K562 (cell line): ENCODE results near the gene UBXN11. TPM values are rescaled to one million over a fixed set of nuclear protein-coding genes. Genes with fewer than 3 reads are reported as not detected.

ENCODE experiments used
- ATAC-seq: fragments of 200-7000 bp; cut with Tn5 transposase; 3 replicates; pipeline ENCODE4 v1.9.1; 2020; ENCODE audit warnings: moderate library complexity
- BruUV-seq: library from RNA; stranded (reverse); fragments of 400-500 nt; replicated peaks from 2 replicates; lab custom pipeline; 2021; lab: Mats Ljungman, UMichigan
- CTCF ChIA-PET: fragments of 300-600 bp; formaldehyde crosslinking; extraction: SDS; loops from one replicate; lab custom pipeline; 2021; ENCODE audit warnings: low intra/inter-chr PET ratio; lab: Yijun Ruan, JAX
- POLR2A ChIA-PET: fragments of 300-600, 350-650 bp; sonication (Branson Sonifier 250); formaldehyde crosslinking; extraction: SDS; loops from one replicate; lab custom pipeline; 2021; ENCODE audit warnings: antibody characterized with exemption, inconsistent platforms; lab: Yijun Ruan, JAX
- DNase-seq, 4 experiments: peaks; one replicate each; pipeline versions ENCODE4 v3.0.0 to v3.0.0-alpha.2; 2011 to 2018; ENCODE audit warnings: low spot score in 3 of 4, mixed read lengths in 3 of 4; ENCODE audit errors: extremely low read depth in 1 of 4
- FAIRE-seq: peaks from 2 replicates; lab custom pipeline; 2011; peaks lifted over from hg19 to GRCh38; lab: Jason Lieb, UNC
- H2AFZ ChIP-seq: 2 replicates; pipeline ENCODE4 v1.6.0; 2011; ENCODE audit warnings: low read depth, low read length, control low read depth, inconsistent platforms
- H3K27ac ChIP-seq: fragments of 200-600 bp; 3 replicates; pipeline ENCODE4 v1.8.0; 2011; ENCODE audit warnings: low read depth, mild to moderate bottlenecking, control low read depth, inconsistent platforms, low read length, moderate library complexity, mixed read lengths; ENCODE audit errors: extremely low read depth
- H3K27me3 ChIP-seq, 2 experiments: fragments of 300-600 bp in 1 of 2; 2 replicates in 1 of 2; 3 replicates in 1 of 2; pipeline versions ENCODE4 v1.6.0 to v1.8.0; 2011; ENCODE audit warnings: inconsistent platforms in 2 of 2, low read length in 2 of 2, mild to moderate bottlenecking in 1 of 2, mixed read lengths in 1 of 2, moderate library complexity in 1 of 2; ENCODE audit not compliant: control insufficient read depth in 2 of 2, insufficient read depth in 2 of 2
- H3K36me3 ChIP-seq: fragments of 300-600 bp; 3 replicates; pipeline ENCODE4 v1.8.0; 2011; ENCODE audit warnings: mild to moderate bottlenecking, low read length, inconsistent platforms; ENCODE audit not compliant: control insufficient read depth, insufficient read depth
- H3K4me1 ChIP-seq, 2 experiments: fragments of 200-600 bp in 1 of 2; replicated peaks in 1 of 2; 2 replicates in 1 of 2; 3 replicates in 1 of 2; pipeline versions ENCODE4 v1.5.1 to v1.8.0; 2011; ENCODE audit warnings: inconsistent platforms in 2 of 2, low read length in 2 of 2, mild to moderate bottlenecking in 1 of 2, mixed read lengths in 1 of 2, moderate library complexity in 1 of 2; ENCODE audit not compliant: control insufficient read depth in 2 of 2, insufficient read depth in 2 of 2
- H3K4me2 ChIP-seq: 2 replicates; pipeline ENCODE4 v1.6.1; 2011; ENCODE audit warnings: low read length, control low read depth, inconsistent platforms, mixed read lengths; ENCODE audit not compliant: insufficient read depth
- H3K4me3 ChIP-seq: fragments of 200-600 bp; sonication (generic), shearing (Covaris generic); 2 replicates; pipeline ENCODE4 v1.5.1; 2016; ENCODE audit warnings: control low read depth, inconsistent platforms
- H3K79me2 ChIP-seq: fragments of 200-600 bp; 3 replicates; pipeline ENCODE4 v1.8.0; 2011; ENCODE audit warnings: low read length, inconsistent platforms; ENCODE audit not compliant: control insufficient read depth, insufficient read depth
- H3K9ac ChIP-seq, 2 experiments: 2 replicates each; pipeline versions ENCODE4 v1.6.0 to v1.6.1; 2011; ENCODE audit warnings: low read depth in 2 of 2, low read length in 2 of 2, control low read depth in 1 of 2, inconsistent platforms in 1 of 2, mild to moderate bottlenecking in 1 of 2, mixed read lengths in 1 of 2; ENCODE audit not compliant: insufficient read depth in 1 of 2
- H3K9me1 ChIP-seq: one replicate; pipeline ENCODE4 v1.6.0; 2011; ENCODE audit warnings: inconsistent platforms, mild to moderate bottlenecking, low read length, moderate library complexity; ENCODE audit not compliant: control insufficient read depth, insufficient read depth
- H3K9me3 ChIP-seq: replicated peaks from 2 replicates; pipeline ENCODE4 v1.5.1; 2011; ENCODE audit warnings: low read depth, low read length, inconsistent platforms; ENCODE audit not compliant: control insufficient read depth, insufficient read depth
- H4K20me1 ChIP-seq: replicated peaks from 2 replicates; pipeline ENCODE4 v1.6.1; 2011; ENCODE audit warnings: low read length, inconsistent platforms, mixed read lengths; ENCODE audit not compliant: control insufficient read depth, insufficient read depth
- AFF4 ChIP-seq: sonication (generic); formaldehyde crosslinking; IDR thresholded peaks from 2 replicates; pipeline ENCODE4 v1.8.0; 2023; ENCODE audit warnings: mild to moderate bottlenecking, missing genetic modification reagents
- ASH1L ChIP-seq: fragments of 450-650 bp; IDR thresholded peaks from 2 replicates; pipeline ENCODE4 v1.6.1; 2018; ENCODE audit warnings: borderline replicate concordance, mild to moderate bottlenecking, low read depth; ENCODE audit not compliant: partially characterized antibody
- HMG20A ChIP-seq: fragments of 450-650 bp; formaldehyde crosslinking; conservative IDR thresholded peaks from 2 replicates; pipeline ENCODE4 v1.4.0; 2020; ENCODE audit warnings: mild to moderate bottlenecking, mixed read lengths
- RAD51 ChIP-seq: fragments of 450-650 bp; IDR thresholded peaks from 2 replicates; pipeline ENCODE4 v1.7.1; 2016; ENCODE audit warnings: low read depth, mild to moderate bottlenecking, borderline replicate concordance
- ZFP91 ChIP-seq: sonication (generic); formaldehyde crosslinking; IDR thresholded peaks from 2 replicates; pipeline ENCODE4 v1.8.0; 2022; ENCODE audit warnings: mild to moderate bottlenecking, missing genetic modification reagents
- ZNF668 ChIP-seq: fragments of 250-450 bp; sonication (Bioruptor Pico); IDR thresholded peaks from 2 replicates; pipeline ENCODE4 v1.8.0; 2022; ENCODE audit warnings: mild to moderate bottlenecking, inconsistent platforms
- WGBS: fragments of 100-300 bp; shearing (Covaris generic); methylation state at CpG from one replicate; pipeline ENCODE4 v1.1.6; 2016; ENCODE audit warnings: low coverage, mixed read lengths; ENCODE audit not compliant: insufficient coverage; ENCODE audit errors: missing lambda C conversion rate; 5-methylcytosine and 5-hydroxymethylcytosine counted together
- in situ Hi-C: fragments of 300-500 bp; cut with MboI; formaldehyde crosslinking; loops from 4 replicates; pipeline ENCODE4 v1.15.0; 2018; ENCODE audit warnings: inconsistent platforms, mixed read lengths
- intact Hi-C: fragments of 100-400 bp; cut with micrococcal nuclease; formaldehyde crosslinking; loops from 2 replicates; pipeline ENCODE4 v1.14.2; 2022
- polyA plus RNA-seq, 8 experiments: library from polyadenylated mRNA; depleted of rRNA in 4 of 8; stranded (reverse) in 5 of 8; unstranded in 3 of 8; fragments of >200 nt; fragmentation: Nextera tagmentation in 2 of 8; fragmentation: Illumina TruSeq in 1 of 8; extraction: Ambion mirVana in 2 of 8; extraction: Trizol in 1 of 8; gene quantifications; 2 replicates each; pipeline versions ENCODE4 v1.2.1 to v1.2.3, GENCODE V29; 2011 to 2014; ENCODE audit warnings: inconsistent platforms in 1 of 8, missing spikeins in 1 of 8
- total RNA-seq, 7 experiments: library from RNA; depleted of rRNA in 6 of 7; stranded (reverse); fragments of >200 nt in 6 of 7; fragmentation: Illumina TruSeq in 2 of 7; extraction: Trizol in 2 of 7; gene quantifications; 2 replicates each; pipeline versions ENCODE4 v1.2.1 to v1.2.3, GENCODE V29; 2011 to 2021; ENCODE audit warnings: low replicate concordance in 1 of 7
- TF ChIP-seq, protein P1 (sequence below): sonication (generic); formaldehyde crosslinking; IDR thresholded peaks from 2 replicates; pipeline ENCODE4 v1.4.0; 2020; ENCODE audit warnings: mild to moderate bottlenecking, missing genetic modification reagents
- TF ChIP-seq, protein P2 (sequence below): fragments of 250-450 bp; sonication (Bioruptor Pico); IDR thresholded peaks from 2 replicates; pipeline ENCODE4 v1.8.0; 2022; ENCODE audit warnings: moderate library complexity, mild to moderate bottlenecking, inconsistent platforms

Gene UBXN11
- total and polyA plus RNA-seq, 9 of the 15 experiments (the other 6 are each of a cell fraction or from before 2014, with no cell fraction given): 0.48 to 34.3 (median 11.3) TPM

- TF ChIP-seq, protein P1, sequence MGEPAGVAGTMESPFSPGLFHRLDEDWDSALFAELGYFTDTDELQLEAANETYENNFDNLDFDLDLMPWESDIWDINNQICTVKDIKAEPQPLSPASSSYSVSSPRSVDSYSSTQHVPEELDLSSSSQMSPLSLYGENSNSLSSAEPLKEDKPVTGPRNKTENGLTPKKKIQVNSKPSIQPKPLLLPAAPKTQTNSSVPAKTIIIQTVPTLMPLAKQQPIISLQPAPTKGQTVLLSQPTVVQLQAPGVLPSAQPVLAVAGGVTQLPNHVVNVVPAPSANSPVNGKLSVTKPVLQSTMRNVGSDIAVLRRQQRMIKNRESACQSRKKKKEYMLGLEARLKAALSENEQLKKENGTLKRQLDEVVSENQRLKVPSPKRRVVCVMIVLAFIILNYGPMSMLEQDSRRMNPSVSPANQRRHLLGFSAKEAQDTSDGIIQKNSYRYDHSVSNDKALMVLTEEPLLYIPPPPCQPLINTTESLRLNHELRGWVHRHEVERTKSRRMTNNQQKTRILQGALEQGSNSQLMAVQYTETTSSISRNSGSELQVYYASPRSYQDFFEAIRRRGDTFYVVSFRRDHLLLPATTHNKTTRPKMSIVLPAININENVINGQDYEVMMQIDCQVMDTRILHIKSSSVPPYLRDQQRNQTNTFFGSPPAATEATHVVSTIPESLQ (CRISPR knock-in tag): no peak
- TF ChIP-seq, protein P2, sequence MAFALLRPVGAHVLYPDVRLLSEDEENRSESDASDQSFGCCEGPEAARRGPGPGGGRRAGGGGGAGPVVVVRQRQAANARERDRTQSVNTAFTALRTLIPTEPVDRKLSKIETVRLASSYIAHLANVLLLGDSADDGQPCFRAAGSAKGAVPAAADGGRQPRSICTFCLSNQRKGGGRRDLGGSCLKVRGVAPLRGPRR (CRISPR knock-in tag): no peak
- TF ChIP-seq ZNF668 (CRISPR knock-in tag) (no peak), ZFP91 (CRISPR knock-in tag) (no peak)
Observed at GRCh38 chr1:26297791-26298124, 8.7 kb downstream of the UBXN11 start (continued).

- H3K27ac ChIP-seq: no peak overlapping the region
- no peaks in the 10 kb centered on the region for H3K79me2 ChIP-seq
- POLR2A ChIA-PET: interaction anchor here (0.5 to 2.1 kb wide), 6 partner anchors 11 to 30 kb away, joined by 3 to 5 read pairs (median 4); partner anchors contain the start of gene SH3BGRL3
- 76% methylated on average over 12 of the region's 12 CpGs for WGBS
- CTCF ChIA-PET: interaction anchor here (0.7 kb wide), 1 partner anchor 94 kb away, joined by 3 read pairs; no protein-coding TSS in a partner anchor
- DNase-seq (no peak), ATAC-seq (no peak), FAIRE-seq (no peak)
- no TSS peak for BruUV-seq
- no peak overlapping the region for H2AFZ ChIP-seq
- peak overlapping the region in 1 of 2 experiments; percentile 77; a peak in 2 of 4 replicates for H3K9ac ChIP-seq
- H3K36me3 ChIP-seq: peaks cover 28% of the 10 kb centered on the region; the same call in 1 of the 3 replicates
- in situ Hi-C loops (no loop called here), intact Hi-C loops (no loop called here)
- H3K4me2 ChIP-seq: no peak overlapping the region
- no peaks in the 10 kb centered on the region for H4K20me1 ChIP-seq
- H3K4me3 ChIP-seq: no peak overlapping the region
- no peaks in the 10 kb centered on the region for H3K9me3 ChIP-seq
- H3K4me1 ChIP-seq: peaks cover 5 to 36% of the 10 kb centered on the region in 2 experiments; a peak in 4 of 5 replicates
- no peaks in the 10 kb centered on the region for H3K9me1 ChIP-seq
- no peak for TF ChIP-seq ASH1L
- TF ChIP-seq AFF4 (CRISPR knock-in tag): no peak
- no peak for TF ChIP-seq RAD51
- no peak for TF ChIP-seq HMG20A (CRISPR knock-in tag)
- TF ChIP-seq, all 486 proteins: peak for 0
- no peaks in the 10 kb centered on the region for H3K27me3 ChIP-seq
Observed at GRCh38 chr1:26297057-26297790, 9.2 kb downstream of the UBXN11 start.
